CD4-positive, alpha-beta T cell treated with Interleukin-21 for 1 hour (primary cell): ENCODE measurements around the gene ADGRF4.

ENCODE experiments used
- DNase-seq: peaks from one replicate; pipeline ENCODE4 v3.0.0-alpha.2; 2020

The ADGRF4 gene

DNA sequence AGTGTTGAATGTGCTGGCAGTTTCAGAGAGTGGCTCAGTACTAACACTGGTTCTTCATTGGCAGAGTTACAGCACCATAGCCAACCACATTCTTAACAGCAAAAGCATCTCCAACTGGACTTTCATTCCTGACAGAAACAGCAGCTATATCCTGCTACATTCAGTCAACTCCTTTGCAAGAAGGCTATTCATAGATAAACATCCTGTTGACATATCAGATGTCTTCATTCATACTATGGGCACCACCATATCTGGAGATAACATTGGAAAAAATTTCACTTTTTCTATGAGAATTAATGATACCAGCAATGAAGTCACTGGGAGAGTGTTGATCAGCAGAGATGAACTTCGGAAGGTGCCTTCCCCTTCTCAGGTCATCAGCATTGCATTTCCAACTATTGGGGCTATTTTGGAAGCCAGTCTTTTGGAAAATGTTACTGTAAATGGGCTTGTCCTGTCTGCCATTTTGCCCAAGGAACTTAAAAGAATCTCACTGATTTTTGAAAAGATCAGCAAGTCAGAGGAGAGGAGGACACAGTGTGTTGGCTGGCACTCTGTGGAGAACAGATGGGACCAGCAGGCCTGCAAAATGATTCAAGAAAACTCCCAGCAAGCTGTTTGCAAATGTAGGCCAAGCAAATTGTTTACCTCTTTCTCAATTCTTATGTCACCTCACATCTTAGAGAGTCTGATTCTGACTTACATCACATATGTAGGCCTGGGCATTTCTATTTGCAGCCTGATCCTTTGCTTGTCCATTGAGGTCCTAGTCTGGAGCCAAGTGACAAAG, 17.0 kb upstream of the ADGRF4 start:
- DNase-seq, result no peak

DNA sequence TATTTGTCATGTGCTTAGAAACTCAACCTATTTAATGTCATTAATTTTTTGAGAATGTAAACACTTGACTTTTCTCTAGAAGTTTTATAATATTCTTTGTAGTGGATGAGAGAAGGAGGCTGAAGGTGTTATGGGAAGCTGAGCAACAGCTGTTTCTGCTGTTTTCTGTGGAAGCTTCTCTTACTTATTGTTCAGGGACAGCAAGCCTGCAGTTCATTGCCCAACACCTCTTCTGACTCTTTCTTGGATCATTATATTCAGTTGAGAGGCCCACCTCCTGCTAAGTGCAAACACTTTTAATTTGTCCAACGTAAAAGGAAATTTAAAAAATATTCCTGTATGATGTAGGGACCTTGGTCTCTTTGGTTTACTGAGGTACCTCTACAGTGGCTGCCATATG, 12.0 kb upstream of the ADGRF4 start:
- no peak for DNase-seq

DNA sequence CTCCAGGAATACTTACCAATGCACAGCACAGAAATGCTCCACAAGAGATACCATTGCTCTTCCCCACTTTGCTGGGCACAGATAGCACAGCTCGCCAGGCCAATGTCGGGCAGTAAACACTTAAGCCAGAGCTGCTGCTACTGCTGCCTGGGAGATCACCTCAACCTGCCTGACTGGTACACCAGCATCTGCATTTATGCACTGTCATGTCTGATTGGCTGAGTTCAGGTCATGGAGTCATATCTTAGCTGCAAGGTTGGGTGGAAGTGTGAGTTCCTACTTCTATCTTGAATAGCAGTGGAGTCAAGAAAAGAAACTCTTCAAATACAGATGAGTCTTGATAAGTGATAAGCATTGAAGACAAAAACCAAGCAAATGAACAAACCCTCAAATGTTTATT, 10.9 kb upstream of the ADGRF4 start:
- no peak for DNase-seq

DNA sequence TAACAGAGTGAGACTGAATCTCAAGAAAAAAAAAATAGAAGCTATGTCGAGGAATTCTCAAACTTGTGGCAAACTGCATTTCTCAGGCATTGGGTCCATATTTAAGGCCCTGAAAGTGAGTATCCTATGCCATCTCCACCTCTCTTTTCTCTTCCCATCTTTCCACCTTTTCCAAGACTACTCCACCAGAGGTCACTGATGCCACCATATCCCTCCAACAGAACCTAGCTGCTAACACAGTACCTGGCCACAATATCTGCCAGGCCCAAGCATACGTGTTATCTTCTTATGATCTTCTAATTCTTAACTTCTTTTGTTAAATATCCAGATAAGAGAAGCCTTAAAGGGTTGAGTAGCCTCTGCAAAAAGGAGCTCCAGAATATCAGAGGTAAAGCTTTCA, 8.2 kb upstream of the ADGRF4 start:
- DNase-seq, result no peak

DNA sequence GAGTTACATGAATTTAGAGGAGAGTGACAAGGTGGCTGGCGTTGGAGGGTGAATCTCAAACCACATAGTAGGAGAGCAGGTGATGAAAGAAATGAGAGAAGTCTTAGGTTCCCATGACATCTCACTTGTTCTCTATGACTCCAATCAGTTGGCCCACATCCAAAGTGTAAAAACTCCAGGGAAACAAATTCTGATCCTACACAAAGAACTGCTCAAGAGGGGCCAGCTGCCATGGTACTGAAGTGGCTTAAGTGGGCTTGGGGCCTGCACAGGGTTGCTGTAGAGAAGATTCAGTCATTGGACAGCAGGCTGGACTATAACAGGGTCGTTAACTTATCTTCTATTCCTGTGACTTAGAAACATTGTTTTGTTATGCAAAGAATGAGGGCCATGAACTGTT, 7.6 kb upstream of the ADGRF4 start:
- no peak for DNase-seq

DNA sequence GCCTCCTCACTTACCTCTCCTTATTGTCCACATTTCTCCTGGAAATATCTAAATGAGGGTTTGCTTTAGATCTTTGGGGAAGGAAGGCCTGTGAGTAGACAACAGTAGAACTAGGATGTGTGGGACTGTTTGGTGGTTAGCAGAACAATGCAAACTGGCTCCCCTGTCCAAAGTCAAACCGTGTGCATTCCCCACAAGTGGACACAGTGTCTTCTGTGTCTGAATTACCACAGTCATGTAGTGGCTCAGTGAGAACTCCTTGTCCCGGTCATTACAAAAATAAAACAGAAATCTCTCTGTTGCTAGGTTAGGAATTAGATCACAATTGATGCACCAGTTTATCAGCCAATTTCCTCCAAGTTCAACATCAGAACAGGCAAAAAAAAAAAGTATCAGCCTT, 455 bp upstream of the ADGRF4 start:
- no peak for DNase-seq

DNA sequence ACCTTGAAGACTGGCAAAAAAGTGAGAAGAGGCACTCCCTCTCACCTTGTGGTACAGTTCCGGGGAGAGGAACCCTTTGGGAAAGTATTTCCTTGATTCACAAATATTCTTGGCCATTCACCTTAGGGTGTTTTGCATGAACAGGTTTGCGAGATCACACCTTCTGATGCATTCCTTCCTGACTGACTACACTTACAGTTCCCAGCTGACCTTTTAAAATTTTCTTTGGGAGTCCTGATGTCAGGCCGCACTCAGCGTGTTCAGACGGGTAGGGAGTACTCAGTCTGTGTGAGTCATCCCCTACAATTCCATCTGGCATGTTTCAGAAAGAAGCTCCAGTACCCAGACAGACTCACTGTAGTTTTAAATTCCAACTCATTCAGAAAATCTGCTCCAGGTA, 1.7 kb downstream of the ADGRF4 start:
- no peak for DNase-seq

DNA sequence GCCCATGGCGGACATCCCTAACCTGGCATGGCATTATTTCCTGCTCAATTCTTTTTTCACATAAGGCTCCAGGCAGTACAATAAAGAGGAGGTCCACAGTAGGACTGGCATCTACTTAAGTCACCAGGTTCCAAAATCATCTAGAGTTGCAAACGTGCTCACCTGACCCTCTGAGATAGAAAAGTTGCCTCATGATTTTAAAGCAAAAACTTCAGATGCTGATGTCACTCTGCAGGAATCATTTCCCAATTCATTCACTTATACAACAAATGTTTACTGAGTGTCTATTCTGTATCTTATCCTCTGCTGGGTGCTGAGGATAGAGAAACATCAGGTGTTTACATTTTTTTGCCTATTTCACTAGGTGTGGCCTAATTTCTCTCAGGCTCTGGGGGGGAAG, 2.2 kb downstream of the ADGRF4 start:
- no peak for DNase-seq

DNA sequence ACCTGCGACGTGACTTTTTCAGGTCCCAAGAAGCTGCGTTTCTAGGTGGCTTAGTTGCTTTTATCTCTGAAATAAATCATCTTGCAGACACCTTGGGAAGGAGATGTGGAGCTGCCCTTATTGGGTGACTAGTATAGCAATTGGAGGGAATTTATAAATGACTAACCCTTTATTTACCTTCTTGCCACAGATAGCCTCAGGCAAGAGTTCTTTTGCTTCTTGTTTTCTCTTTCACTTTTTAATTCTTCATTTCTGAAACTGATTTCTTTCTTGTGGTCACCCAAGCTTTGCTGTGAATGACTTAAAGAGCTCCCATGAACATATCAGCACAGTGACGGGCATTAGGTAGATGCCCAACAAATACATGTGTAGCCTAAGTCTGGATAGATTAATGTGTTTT, 3.0 kb downstream of the ADGRF4 start:
- DNase-seq, result no peak

DNA sequence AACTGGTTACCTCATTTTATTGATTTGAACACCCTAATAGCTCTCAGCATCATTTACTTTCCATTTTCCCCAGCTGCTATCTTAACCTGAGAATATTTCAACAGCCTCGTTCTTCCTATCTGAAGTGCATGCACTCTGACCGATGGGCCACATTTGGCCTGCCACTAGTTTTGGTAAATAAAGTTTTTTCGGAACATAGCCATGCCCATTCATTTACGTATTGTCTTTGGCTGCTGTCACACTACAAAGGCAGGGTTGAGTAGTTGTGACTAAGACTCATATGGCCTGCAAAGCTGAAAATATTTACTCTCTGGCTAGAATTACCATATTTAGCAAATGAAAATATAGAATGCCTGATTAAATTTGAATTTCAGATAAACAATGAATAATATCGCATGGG, 10.8 kb downstream of the ADGRF4 start:
- DNase-seq, result no peak

DNA sequence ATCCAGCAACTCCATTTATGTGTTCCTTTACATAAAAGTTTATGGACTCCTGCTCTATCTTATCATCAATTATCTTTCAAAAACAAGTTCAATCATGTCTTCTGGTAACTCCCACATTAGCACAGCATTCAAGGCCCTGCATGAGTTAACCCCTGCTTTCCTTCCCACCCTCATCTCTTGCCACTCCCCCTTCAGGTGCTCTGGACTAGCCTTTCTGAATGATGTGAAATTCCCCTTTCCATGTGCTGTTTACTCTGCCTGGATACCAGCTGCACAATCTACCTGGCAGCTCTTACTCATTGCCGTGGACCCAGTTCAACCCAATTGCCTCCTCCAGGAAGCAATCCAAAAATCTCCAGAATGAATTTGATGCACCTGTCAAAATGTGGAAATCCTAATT, 11.9 kb downstream of the ADGRF4 start:
- DNase-seq, result no peak

DNA sequence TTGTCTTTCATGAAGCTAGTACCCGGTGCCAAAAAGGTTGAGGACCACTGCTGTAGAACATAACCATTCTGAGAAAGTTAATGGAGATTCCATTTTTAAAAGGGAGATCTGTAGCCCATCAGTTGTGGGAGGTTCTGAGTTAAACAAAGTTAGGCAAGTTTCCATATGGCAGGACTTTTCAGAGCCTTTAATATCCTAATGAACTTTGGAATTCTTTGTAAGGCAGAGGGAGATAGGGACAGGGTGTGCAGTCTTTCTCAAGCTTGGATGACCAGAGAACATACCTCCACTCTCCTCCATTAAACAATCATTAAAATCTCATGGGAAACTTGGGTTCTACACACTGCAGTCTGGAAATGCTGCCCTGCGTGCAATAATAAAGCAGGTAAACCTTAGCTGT, 14.8 kb downstream of the ADGRF4 start:
- no peak for DNase-seq

DNA sequence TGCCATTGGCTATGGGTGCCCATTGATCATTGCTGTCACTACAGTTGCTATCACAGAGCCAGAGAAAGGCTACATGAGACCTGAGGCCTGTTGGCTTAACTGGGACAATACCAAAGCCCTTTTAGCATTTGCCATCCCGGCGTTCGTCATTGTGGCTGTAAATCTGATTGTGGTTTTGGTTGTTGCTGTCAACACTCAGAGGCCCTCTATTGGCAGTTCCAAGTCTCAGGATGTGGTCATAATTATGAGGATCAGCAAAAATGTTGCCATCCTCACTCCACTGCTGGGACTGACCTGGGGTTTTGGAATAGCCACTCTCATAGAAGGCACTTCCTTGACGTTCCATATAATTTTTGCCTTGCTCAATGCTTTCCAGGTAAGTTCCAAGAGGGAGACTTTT, 16.4 kb downstream of the ADGRF4 start:
- DNase-seq, result no peak

DNA sequence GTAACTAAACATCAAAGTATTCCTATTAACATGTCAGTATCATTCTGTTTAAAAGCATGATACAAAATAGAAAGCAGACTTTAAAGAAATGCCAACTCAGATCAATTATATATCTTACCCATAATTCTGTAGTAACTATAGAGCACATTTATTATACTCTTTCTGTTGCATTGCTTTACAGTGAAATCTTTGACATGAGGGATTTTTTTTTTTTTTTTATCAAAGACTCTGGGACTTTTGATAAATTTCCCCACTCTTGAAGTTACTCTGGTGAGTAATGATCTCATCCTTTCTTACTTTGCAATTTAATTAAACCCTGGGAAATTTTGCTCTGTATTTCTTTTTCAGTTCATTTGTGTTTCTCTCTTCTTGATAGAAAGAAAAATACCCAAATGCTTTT, 17.4 kb downstream of the ADGRF4 start:
- no peak for DNase-seq

DNA sequence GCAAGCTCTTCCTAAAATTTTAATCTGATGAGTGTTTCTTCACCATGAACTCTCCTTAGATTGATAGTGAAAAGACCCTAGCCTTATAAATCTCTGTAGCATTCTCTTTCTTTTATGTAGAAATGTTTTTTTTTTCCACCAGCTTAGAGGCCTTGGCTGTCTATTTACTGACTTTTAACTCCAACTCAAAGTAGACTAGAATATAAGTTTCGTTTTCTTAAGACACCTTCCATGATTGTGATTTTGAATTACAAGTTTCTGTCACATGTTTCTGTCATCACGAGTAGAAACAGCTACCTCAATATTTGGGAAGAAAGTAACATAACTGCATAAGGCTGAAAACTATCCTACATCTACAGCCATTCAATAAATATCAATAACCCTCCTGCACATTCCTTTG, 17.8 kb downstream of the ADGRF4 start:
- DNase-seq, result no peak

DNA sequence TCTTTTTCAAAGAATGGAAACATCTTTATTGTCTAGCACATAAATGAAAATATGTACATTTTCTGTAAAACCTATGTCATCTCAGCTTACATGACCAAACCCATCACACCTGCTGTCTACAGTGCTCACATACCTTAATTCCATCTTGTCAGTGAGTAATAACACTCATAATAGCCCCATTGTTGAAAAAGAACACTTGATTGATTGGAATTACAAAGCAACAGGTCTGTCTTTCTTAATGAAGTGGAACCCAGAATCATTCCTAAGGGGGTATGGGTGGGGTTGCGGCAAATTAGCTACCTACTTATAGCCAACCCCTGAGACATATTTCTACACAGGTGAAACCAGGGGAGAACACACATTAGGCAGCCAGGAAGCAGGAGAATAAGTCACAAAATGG, 20.2 kb downstream of the ADGRF4 start:
- DNase-seq, result no peak

DNA sequence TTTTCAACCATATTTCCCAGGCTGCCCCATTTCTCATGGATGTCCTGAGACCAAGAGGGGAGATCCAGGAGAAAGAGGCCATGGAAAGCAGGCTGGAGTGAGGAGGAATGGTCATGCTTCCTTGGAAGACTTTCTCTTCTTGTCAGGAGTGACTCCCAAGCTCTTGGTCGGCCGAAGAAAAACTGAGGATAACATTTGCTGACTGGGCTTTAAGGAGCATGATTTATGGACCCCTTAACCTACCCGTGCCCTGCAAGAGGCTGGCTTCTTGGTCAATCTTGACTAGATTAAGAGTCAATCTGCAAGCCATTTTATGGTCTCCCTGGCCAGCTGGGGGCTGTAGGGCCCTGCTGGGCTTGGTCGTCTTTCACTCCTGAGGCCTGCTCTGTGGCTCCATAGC, 22.8 kb downstream of the ADGRF4 start:
- DNase-seq, result no peak

DNA sequence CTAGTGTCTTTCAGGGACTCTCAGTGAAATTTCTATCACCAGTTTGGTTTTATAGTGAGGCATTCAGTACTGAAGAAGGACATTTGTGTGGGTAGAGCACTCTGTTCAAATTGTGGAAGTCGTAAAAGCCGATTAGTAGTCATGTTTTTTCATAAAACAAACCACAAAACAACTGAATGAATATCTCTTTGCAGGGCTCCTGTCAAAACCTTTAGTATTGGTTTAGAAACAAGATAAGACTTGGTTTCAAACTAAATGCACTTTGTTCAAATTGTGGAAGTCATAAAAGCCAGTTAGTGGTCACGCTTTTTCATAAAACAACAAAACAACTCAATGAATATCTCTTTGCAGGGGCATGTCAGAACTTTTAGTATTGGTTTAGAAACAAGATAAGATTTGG, 23.8 kb downstream of the ADGRF4 start:
- no peak for DNase-seq

DNA sequence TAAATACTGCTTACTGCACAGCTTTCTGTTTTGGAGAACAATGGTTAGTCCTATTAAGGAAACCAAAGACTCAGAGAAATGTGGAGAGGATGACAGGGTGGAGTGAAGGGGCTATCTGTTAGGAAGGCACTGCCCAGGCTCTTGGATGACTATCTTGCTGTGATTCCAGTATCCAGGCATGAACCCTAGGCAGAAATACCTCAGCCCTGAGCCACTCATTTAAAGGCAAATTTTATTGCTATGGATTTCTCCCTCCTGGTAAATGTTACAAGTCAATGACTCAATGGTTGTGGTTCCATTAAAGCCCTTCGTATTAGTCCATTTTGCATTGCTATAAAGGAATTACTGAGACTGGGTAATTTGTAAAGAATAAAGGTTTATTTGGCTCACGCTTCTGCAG, 25.9 kb downstream of the ADGRF4 start:
- no peak for DNase-seq

DNA sequence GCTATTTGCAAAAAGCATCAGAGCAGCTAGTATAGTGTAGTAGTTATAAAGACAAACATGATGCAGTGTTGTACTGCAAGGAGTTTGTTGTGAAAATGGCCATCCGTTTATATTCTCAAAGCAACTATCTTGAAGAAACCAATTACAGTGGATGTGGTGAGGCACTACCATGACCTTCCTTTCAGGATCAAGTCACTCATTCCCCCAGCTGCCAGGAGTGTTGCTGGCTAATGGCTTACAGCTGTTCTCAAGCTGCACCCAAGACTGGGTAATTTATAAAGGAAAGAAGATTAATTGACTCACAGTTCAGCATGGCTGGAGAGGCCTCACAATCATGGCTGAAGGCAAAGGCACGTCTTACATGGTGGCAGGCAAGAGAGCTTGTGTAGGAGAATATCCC, 29.0 kb downstream of the ADGRF4 start:
- no peak for DNase-seq

DNA sequence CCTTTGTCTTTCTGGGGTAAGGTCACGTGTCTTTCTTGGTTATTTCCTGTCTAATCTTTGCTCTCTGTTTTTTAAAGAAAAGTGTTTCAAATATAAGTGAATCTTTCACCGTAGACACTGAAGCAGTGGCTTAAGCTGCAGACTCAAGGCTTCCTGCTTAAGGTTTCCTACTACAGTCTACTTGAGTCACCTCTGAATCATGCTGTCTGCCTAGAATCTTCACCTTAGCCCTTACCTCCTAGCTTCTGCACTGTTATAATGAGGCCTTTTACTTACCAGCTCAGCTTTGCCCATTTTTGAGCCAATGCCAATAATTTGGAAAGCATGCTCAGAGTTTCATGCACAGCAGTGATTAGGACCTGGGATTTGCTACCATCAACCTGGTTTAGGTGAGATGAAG, 30.6 kb downstream of the ADGRF4 start:
- no peak for DNase-seq

DNA sequence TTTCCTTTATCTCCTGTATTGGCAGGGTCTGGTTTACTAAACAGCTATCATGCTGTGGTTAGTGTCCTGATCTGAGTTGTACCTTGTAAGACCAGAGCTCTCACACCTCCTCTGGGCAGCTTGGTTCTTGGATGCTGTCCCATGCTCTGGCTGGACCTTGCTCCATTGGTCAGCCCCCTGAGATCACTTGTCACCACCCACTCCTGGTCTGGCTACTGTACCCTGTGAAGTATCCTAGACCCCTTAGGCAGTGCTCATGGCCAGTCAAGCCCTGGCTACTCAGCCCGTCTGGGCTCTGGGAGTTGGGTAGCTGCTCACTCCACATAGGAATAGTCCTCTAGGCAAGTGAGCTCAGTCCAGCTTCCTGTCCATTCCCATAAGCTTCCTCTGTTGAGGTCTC, 31.1 kb downstream of the ADGRF4 start:
- DNase-seq, result no peak

DNA sequence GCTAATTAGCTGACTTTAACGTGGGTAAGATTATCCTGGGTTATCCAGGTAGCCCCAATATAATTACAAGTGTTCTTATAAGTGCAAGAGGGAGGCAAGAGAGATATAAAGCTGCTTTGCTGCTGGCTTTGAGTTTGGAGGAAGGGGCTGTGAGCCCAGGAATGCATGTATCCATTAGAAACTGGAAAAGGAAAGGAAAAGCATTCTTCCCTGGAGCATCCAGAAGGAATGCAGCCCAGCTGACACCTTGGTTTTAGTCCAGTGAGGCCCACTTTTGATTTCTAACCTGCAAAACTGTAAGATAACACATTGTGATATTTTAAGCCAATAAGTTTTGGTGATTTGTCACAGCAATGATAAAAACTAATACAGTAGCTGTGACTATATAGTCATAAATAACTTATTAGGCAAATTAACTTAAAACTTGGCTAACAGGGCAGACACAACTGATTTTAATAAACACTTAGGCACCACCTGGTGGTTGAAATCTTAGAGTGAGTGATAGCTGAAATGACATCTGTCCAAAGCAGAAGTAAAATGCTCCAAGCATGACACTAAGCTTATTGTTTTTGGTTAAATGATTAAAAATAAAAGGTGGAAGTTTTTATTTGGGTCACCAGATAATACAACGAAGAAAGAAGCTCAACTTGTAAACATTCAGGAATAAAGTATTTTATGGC, 35.6 kb downstream of the ADGRF4 start:
- DNase-seq, result peak; percentile 19

DNA sequence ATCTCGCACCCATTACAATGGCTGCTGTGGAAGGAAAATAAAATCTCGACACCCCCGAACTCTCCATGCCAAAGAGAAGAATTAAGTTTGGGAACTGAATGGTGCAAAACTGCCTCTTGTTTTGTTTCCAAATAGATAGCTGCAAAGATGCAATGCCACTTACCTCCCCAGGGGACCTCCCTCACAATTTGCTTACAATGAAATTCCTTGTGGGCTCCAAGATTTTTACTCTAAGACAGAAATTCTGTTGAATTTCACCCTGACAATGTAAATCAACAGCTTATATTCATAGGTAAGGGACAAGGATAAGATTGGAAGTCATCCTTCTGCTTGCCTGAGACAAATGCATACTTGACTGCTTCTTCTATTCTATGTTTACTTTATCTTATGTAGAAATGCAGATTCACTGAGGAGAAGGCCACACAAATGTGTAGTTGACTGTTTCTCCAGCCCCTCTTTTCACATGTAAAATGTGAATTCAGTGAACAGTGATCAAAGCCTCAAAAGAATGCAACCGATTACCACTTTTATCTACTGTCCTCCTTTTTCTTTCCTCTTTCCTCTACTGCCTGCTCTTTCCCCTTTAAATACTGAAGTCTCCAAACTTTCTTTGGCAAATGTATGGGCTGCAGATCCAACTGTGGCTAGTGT, 36.6 kb downstream of the ADGRF4 start:
- DNase-seq, result no peak
